Cortex of kidney (tissue), 1 donor: ENCODE results near the gene CYP1B1.
"Not testable (repeated sequence)": the region's sequence is repeated elsewhere in the genome, so short reads cannot be mapped to it uniquely, and the experiment has no call there.

Experiments used
- DNase-seq: peaks from one replicate; lab custom pipeline; 2025; lab: John Stamatoyannopoulos, UW

The CYP1B1 gene

GRCh38 chr2:38075507-38076151 is at the start of gene CYP1B1:
TSS of gene CYP1B1 (minus strand) at chr2:38076151. CDS start at chr2:38075388, 763 bp downstream.
- no peak for DNase-seq

- no peak for DNase-seq
Observed at GRCh38 chr2:38125007-38125406, 49.1 kb upstream of the CYP1B1 start.

- no peak for DNase-seq
Observed at GRCh38 chr2:38123911-38124310, 48.0 kb upstream of the CYP1B1 start.

GRCh38 chr2:38122344-38122743 is 46.4 kb upstream of the CYP1B1 start:
- no peak for DNase-seq

GRCh38 chr2:38121481-38121880 is 45.5 kb upstream of the CYP1B1 start:
- no peak for DNase-seq

GRCh38 chr2:38120829-38121228 is 44.9 kb upstream of the CYP1B1 start:
- DNase-seq = no peak

GRCh38 chr2:38120264-38120592 is 44.3 kb upstream of the CYP1B1 start:
- no peak for DNase-seq

GRCh38 chr2:38116762-38117161 is 40.8 kb upstream of the CYP1B1 start:
- no peak for DNase-seq

GRCh38 chr2:38115216-38116032 is 39.5 kb upstream of the CYP1B1 start:
- DNase-seq = no peak

- DNase-seq = no peak
Observed at GRCh38 chr2:38113981-38114708, 38.2 kb upstream of the CYP1B1 start.

- DNase-seq = no peak
Observed at GRCh38 chr2:38113051-38113450, 37.1 kb upstream of the CYP1B1 start.

GRCh38 chr2:38111350-38111749 is 35.4 kb upstream of the CYP1B1 start:
- DNase-seq = not testable (repeated sequence)

- no peak for DNase-seq
Observed at GRCh38 chr2:38109732-38110181, 33.8 kb upstream of the CYP1B1 start.

GRCh38 chr2:38108907-38109731 is 33.2 kb upstream of the CYP1B1 start:
- DNase-seq = no peak

GRCh38 chr2:38107738-38108410 is 31.9 kb upstream of the CYP1B1 start:
- no peak for DNase-seq

GRCh38 chr2:38106405-38107094 is 30.6 kb upstream of the CYP1B1 start:
- no peak for DNase-seq

- no peak for DNase-seq
Observed at GRCh38 chr2:38105922-38106321, 30.0 kb upstream of the CYP1B1 start.

- no peak for DNase-seq
Observed at GRCh38 chr2:38104598-38104997, 28.6 kb upstream of the CYP1B1 start.

- no peak for DNase-seq
Observed at GRCh38 chr2:38100328-38100727, 24.4 kb upstream of the CYP1B1 start.

- no peak for DNase-seq
Observed at GRCh38 chr2:38099099-38100028, 23.4 kb upstream of the CYP1B1 start.
